NCI-H1092 treated with DMSO at 0.1 percent for 48 hours (cell line): Measurements from ENCODE around the gene MTIF2.
"Not testable (repeated sequence)": the region's sequence is repeated elsewhere in the genome, so short reads cannot be mapped to it uniquely, and the experiment has no call there.

Experiments used
- DNase-seq: peaks from one replicate; lab custom pipeline; 2025; lab: John Stamatoyannopoulos, UW

The MTIF2 gene

DNA sequence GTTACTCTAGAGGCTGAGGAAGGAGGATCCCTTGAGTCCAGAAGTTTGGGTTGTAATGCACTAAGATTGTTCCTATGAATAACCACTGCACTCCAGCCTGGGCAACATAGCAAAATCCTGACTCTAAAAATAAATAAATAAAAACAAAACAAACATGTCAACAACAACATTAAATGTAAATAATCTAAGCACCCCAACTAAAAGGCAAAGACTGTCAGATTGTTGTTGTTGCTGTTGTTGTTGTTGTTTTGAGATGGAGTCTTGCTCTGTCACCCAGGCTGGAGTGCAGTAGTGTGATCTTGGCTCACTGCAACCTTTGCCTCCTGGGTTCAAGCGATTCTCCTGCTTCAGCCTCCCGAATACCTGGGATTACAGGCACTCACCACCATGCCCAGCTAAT, 77.1 kb downstream of the MTIF2 start:
- DNase-seq = not testable (repeated sequence)

- DNase-seq = not testable (repeated sequence)
These were observed 82.2 kb downstream of the MTIF2 start for GRCh38 chr2:55186837-55187236.
